Measurements from ENCODE around the gene C11orf86.

Gene C11orf86

DNA sequence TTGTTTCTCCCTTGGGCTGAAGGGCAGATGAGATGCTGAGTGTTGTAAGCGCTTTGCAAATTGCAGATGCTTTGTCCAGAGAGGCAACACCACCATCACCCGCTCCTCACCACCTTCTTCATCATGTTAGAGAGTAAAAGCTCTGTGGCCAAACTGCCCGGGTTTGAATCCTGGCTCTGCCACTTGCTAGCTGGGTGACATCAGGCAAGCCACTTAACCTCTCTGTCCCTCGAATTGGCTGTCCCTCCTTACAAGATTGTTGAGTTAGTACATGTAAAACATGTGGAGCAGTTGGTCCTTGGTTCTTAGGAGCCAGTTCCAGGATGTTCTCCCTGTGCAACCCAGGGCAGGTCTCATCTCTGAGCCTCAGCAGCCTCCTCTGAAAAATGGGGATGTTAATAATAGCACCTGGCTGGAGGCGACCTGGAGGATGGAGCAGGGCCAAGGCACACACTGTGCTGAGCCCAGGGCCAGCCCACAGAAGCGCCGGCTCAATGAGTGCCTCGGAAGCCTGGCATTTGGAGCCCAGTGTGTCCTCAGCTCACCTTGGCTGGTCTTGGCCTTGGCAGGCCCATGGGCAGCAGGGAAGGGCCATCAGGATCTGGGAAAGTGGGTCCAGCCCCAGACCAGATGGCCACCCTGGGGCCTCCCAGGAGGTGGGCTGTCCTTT lies 10.5 kb downstream of the C11orf86 start:
- TF ChIP-seq NFIC (IDR thresholded peaks at IDR 0.05) (peak; percentile 39; the same call in 1 of the 2 replicates), USF1 (IDR thresholded peaks at IDR 0.05) (no peak), RAD21 (IDR thresholded peaks at IDR 0.05; ENCODE audit: low read depth) (no peak)
- TF ChIP-seq, protein P1, sequence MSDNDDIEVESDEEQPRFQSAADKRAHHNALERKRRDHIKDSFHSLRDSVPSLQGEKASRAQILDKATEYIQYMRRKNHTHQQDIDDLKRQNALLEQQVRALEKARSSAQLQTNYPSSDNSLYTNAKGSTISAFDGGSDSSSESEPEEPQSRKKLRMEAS (IDR thresholded peaks at IDR 0.05) = 0 out of 2 replicates have a peak, but pooled peaks have one; percentile 14

DNA sequence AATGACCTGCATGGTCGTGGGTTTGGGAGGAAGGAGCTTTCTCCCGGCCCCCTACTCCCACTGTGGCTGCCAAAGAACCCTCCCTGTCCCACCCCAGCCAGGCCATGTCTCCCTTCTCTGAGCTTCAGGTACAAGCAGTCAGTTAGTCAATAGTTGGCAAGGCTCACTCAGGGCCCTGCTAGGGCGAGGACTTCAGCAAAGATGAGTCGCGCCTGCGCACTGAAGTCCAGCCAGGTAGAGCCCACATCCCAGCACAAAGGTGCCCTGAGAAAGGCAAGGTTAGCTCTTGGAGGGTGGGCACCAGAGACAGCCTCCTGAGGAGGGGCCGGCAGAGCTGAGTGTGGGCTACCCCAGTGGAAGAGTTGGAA lies 11.1 kb downstream of the C11orf86 start:
- TF ChIP-seq NFIC (IDR thresholded peaks at IDR 0.05) = no peak
- TF ChIP-seq CEBPB (IDR thresholded peaks at IDR 0.05) = no peak
- TF ChIP-seq, protein P2, sequence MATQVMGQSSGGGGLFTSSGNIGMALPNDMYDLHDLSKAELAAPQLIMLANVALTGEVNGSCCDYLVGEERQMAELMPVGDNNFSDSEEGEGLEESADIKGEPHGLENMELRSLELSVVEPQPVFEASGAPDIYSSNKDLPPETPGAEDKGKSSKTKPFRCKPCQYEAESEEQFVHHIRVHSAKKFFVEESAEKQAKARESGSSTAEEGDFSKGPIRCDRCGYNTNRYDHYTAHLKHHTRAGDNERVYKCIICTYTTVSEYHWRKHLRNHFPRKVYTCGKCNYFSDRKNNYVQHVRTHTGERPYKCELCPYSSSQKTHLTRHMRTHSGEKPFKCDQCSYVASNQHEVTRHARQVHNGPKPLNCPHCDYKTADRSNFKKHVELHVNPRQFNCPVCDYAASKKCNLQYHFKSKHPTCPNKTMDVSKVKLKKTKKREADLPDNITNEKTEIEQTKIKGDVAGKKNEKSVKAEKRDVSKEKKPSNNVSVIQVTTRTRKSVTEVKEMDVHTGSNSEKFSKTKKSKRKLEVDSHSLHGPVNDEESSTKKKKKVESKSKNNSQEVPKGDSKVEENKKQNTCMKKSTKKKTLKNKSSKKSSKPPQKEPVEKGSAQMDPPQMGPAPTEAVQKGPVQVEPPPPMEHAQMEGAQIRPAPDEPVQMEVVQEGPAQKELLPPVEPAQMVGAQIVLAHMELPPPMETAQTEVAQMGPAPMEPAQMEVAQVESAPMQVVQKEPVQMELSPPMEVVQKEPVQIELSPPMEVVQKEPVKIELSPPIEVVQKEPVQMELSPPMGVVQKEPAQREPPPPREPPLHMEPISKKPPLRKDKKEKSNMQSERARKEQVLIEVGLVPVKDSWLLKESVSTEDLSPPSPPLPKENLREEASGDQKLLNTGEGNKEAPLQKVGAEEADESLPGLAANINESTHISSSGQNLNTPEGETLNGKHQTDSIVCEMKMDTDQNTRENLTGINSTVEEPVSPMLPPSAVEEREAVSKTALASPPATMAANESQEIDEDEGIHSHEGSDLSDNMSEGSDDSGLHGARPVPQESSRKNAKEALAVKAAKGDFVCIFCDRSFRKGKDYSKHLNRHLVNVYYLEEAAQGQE (IDR thresholded peaks at IDR 0.05; ENCODE audit: low read depth) = no peak
- TF ChIP-seq USF1 (IDR thresholded peaks at IDR 0.05) = no peak
- no peak for TF ChIP-seq TCF12 (IDR thresholded peaks at IDR 0.05; ENCODE audit: low read depth)
- no peak for TF ChIP-seq TAF1 (IDR thresholded peaks at IDR 0.05; ENCODE audit: low read depth)
- no peak for TF ChIP-seq CREB1 (IDR thresholded peaks at IDR 0.05; ENCODE audit: low read depth)
- TF ChIP-seq FOXM1 (IDR thresholded peaks at IDR 0.05; ENCODE audit: borderline replicate concordance, low read depth) = no peak
- no peak for TF ChIP-seq ZBTB7A (IDR thresholded peaks at IDR 0.05; ENCODE audit: low read depth)
- TF ChIP-seq EGR1 (IDR thresholded peaks at IDR 0.05) = no peak
- TF ChIP-seq EP300 (IDR thresholded peaks at IDR 0.05; ENCODE audit: borderline replicate concordance) = no peak
- TF ChIP-seq RAD21 (IDR thresholded peaks at IDR 0.05; ENCODE audit: low read depth) = no peak

DNA sequence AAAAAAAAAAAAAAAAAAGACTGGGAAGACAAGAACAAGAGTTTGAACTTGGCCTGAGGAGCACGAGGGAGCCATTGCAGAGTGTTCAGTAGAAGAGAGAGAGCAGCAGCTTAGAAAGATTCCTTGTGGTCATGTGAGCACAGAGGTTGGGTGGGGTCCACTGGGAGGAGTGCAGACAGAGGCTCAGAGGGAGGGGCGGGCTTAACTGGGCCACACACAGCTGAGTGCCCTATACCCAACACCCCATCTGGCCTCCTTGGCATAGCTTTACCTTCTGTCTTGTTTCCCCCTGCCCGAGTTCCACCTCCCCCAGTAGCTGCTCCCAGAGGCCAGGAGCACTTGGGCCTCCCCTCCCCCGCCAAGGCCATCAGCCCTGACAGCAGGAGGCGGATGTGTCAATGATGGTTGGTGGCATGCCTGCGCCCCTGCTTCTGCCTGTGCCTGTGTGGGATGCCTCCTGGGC lies 12.1 kb downstream of the C11orf86 start:
- TF ChIP-seq, protein P1 (IDR thresholded peaks at IDR 0.05) = no peak
- TF ChIP-seq TEAD4 (IDR thresholded peaks at IDR 0.05) (no peak), USF1 (IDR thresholded peaks at IDR 0.05) (peak; percentile 32; the same call in 1 of the 2 replicates), YY1 (IDR thresholded peaks at IDR 0.05; ENCODE audit: low read depth) (no peak), TAF1 (IDR thresholded peaks at IDR 0.05; ENCODE audit: low read depth) (no peak), FOXM1 (IDR thresholded peaks at IDR 0.05; ENCODE audit: borderline replicate concordance, low read depth) (no peak), RAD21 (IDR thresholded peaks at IDR 0.05; ENCODE audit: low read depth) (no peak), EP300 (IDR thresholded peaks at IDR 0.05; ENCODE audit: borderline replicate concordance) (no peak)

DNA sequence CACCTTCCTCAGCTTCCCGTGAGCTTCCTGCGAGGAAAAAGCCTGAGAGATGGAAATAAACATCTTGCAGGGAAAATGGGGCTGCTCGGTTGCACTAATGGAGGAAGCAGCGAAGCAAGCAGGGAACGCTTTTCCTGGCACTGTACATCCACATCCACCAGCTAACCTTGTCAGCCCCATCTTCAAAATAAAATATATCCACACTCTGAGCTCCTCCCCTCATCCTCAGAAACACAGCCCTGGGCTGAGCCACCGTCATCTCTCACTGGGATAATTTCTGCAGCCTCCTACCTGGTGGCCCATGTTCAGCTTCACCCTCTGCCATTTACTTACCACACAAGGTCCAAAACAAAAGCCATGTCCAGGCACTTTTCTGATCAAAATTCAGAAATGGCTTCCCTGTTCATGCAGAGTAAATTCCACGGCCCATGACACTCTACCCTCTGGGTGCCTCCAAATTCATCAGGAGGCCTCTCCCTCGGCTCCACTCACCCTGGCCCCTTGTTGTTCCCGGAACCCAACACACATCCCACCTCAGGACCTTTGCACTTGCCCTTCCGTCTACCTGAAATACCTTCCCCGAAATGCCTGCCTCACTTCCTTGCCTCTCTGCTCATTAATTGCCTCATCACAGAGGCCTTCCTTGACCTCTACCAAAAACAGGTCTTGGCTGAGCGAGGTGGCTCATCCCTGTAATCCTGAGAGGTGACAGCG lies 13.0 kb downstream of the C11orf86 start:
- TF ChIP-seq, protein P1 (IDR thresholded peaks at IDR 0.05) = no peak
- TF ChIP-seq NFIC (IDR thresholded peaks at IDR 0.05) (no peak), TEAD4 (IDR thresholded peaks at IDR 0.05) (no peak), YY1 (IDR thresholded peaks at IDR 0.05; ENCODE audit: low read depth) (no peak), TAF1 (IDR thresholded peaks at IDR 0.05; ENCODE audit: low read depth) (no peak), USF1 (IDR thresholded peaks at IDR 0.05) (no peak), RAD21 (IDR thresholded peaks at IDR 0.05; ENCODE audit: low read depth) (no peak), ZBTB7A (IDR thresholded peaks at IDR 0.05; ENCODE audit: low read depth) (no peak), CREB1 (IDR thresholded peaks at IDR 0.05; ENCODE audit: low read depth) (no peak), FOXM1 (IDR thresholded peaks at IDR 0.05; ENCODE audit: borderline replicate concordance, low read depth) (no peak), EP300 (IDR thresholded peaks at IDR 0.05; ENCODE audit: borderline replicate concordance) (no peak), CEBPB (IDR thresholded peaks at IDR 0.05) (no peak), EGR1 (IDR thresholded peaks at IDR 0.05) (no peak), TCF12 (IDR thresholded peaks at IDR 0.05; ENCODE audit: low read depth) (no peak)
- TF ChIP-seq, protein P2 (IDR thresholded peaks at IDR 0.05; ENCODE audit: low read depth) = no peak

Data from Ishikawa (cell line).